ENCODE results near the gene DIPK1C.

DIPK1C gene

GRCh38 chr18:74411475-74411874, 45.6 kb downstream of the DIPK1C start:
- H3K4me3 ChIP-seq (ENCODE audit: low read depth, low read length), result no peak overlapping the region
- TF ChIP-seq CTCF (IDR thresholded peaks at IDR 0.05; ENCODE audit: low read depth, low read length), result no peak

GRCh38 chr18:74410441-74410992, 46.6 kb downstream of the DIPK1C start:
- H3K4me3 ChIP-seq (ENCODE audit: low read depth, low read length), result no peak overlapping the region
- no peak for TF ChIP-seq CTCF (IDR thresholded peaks at IDR 0.05; ENCODE audit: low read depth, low read length)

- no peak for TF ChIP-seq CTCF (IDR thresholded peaks at IDR 0.05; ENCODE audit: low read depth, low read length)
- no peak overlapping the region for H3K4me3 ChIP-seq (ENCODE audit: low read depth, low read length)
Observed at GRCh38 chr18:74407888-74408287, 49.2 kb downstream of the DIPK1C start.

GRCh38 chr18:74402806-74403433, 54.2 kb downstream of the DIPK1C start:
- no peak for TF ChIP-seq CTCF (IDR thresholded peaks at IDR 0.05; ENCODE audit: low read depth, low read length)
- no peak overlapping the region for H3K4me3 ChIP-seq (ENCODE audit: low read depth, low read length)

GRCh38 chr18:74400813-74401212, 56.3 kb downstream of the DIPK1C start:
- H3K4me3 ChIP-seq (ENCODE audit: low read depth, low read length), result no peak overlapping the region
- TF ChIP-seq CTCF (IDR thresholded peaks at IDR 0.05; ENCODE audit: low read depth, low read length), result no peak

- no peak overlapping the region for H3K4me3 ChIP-seq (ENCODE audit: low read depth, low read length)
- no peak for TF ChIP-seq CTCF (IDR thresholded peaks at IDR 0.05; ENCODE audit: low read depth, low read length)
Observed at GRCh38 chr18:74399091-74399887, 57.8 kb downstream of the DIPK1C start.

GRCh38 chr18:74397572-74397971, 59.5 kb downstream of the DIPK1C start:
- TF ChIP-seq CTCF (IDR thresholded peaks at IDR 0.05; ENCODE audit: low read depth, low read length), result no peak
- no peak overlapping the region for H3K4me3 ChIP-seq (ENCODE audit: low read depth, low read length)
